Fibroblast of villous mesenchyme (primary cell): ENCODE measurements around the gene TEX48. TPM values are rescaled to one million over a fixed set of nuclear protein-coding genes. Genes with fewer than 3 reads are reported as not detected.

ENCODE experiments used
- DNase-seq: peaks from one replicate; pipeline ENCODE4 v3.0.0-alpha.2; 2010; ENCODE audit warnings: low read depth
- H3K4me3 ChIP-seq: 2 replicates; pipeline ENCODE4 v1.5.1; 2011; ENCODE audit warnings: low read depth, mild to moderate bottlenecking, low read length
- total RNA-seq: library from RNA; depleted of rRNA; stranded (reverse); fragments of >200 nt; gene quantifications from 2 replicates; pipeline ENCODE4 v1.2.3, GENCODE V29; 2012
- TF ChIP-seq, protein P1 (sequence below): IDR thresholded peaks from 2 replicates; pipeline ENCODE4 v1.5.1; 2012; ENCODE audit warnings: low read depth, mild to moderate bottlenecking, low read length; ENCODE audit not compliant: insufficient read depth

The TEX48 gene
- total RNA-seq, 1 donor: not detected

GRCh38 chr9:114717908-114718486 is 36.0 kb upstream of the TEX48 start:
- H3K4me3 ChIP-seq: no peak overlapping the region
- DNase-seq: no peak
- TF ChIP-seq, protein P1, sequence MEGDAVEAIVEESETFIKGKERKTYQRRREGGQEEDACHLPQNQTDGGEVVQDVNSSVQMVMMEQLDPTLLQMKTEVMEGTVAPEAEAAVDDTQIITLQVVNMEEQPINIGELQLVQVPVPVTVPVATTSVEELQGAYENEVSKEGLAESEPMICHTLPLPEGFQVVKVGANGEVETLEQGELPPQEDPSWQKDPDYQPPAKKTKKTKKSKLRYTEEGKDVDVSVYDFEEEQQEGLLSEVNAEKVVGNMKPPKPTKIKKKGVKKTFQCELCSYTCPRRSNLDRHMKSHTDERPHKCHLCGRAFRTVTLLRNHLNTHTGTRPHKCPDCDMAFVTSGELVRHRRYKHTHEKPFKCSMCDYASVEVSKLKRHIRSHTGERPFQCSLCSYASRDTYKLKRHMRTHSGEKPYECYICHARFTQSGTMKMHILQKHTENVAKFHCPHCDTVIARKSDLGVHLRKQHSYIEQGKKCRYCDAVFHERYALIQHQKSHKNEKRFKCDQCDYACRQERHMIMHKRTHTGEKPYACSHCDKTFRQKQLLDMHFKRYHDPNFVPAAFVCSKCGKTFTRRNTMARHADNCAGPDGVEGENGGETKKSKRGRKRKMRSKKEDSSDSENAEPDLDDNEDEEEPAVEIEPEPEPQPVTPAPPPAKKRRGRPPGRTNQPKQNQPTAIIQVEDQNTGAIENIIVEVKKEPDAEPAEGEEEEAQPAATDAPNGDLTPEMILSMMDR: no peak

GRCh38 chr9:114709636-114710035 is 27.6 kb upstream of the TEX48 start:
- H3K4me3 ChIP-seq: no peak overlapping the region
- TF ChIP-seq, protein P1: no peak
- DNase-seq: no peak

DNA sequence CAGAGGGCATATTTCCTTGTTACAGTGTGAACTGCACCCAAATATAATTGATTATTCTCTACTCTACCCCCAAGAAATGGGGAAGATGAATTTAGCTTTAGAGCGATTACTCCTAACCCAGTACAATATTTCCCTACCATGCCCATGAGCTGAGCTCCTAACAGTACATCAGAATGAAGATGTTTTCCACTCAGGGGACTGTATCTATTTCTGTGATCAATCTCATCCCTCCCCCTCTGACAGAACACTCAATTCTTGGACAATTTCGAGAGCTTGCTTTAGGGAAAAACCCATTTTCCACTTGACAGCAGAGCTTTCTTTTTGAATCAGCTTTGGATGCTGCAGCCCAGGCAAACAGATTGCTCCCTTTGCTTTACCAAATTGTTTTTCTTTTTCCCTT is 24.7 kb upstream of the TEX48 start:
- TF ChIP-seq, protein P1: no peak
- no peak overlapping the region for H3K4me3 ChIP-seq
- DNase-seq: no peak

DNA sequence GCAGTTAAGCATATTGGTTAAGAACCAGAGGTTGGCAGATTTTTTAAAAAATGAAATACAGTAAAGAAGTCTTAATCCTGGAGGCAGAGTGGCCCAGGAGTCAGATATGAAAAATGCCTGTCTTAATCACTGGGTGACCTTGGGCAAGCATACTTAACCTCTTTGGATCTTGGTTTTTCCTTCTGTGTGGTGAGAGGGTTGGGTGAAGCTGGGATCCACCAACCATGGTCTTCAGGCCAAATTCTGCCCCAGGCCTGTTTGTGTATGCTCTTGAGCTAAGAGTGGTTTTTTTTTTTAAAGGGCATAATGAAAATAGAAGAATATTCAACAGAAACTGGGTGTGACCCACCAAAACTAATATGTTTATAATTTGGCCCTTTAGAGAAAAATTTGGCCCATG is 20.0 kb upstream of the TEX48 start:
- TF ChIP-seq, protein P1: no peak
- no peak for DNase-seq
- H3K4me3 ChIP-seq: no peak overlapping the region

DNA sequence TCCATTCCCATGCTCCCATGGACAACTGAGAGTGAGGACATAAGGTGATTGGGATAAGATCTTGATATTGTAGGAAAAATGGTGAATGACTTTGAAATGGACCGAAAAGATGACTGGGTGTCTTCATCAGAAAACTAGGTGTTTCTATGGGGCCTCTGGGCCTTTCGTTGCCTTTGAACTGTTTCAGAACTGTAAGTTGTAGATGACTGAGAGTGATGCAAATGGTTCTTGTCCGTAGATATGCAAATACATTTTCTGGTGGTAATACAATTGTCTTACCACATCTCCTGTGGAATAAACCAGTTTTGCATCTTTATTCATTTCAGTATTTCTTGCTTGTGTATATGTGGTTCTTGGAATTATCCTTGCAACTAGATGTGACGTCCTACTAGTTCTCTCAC is 16.0 kb upstream of the TEX48 start:
- H3K4me3 ChIP-seq: no peak overlapping the region
- TF ChIP-seq, protein P1: no peak
- DNase-seq: no peak

- TF ChIP-seq, protein P1: no peak
- DNase-seq: no peak
- no peak overlapping the region for H3K4me3 ChIP-seq
Observed at GRCh38 chr9:114696814-114697544, 15.0 kb upstream of the TEX48 start.
